Measurements from ENCODE around the gene CMC1.

Gene CMC1

DNA sequence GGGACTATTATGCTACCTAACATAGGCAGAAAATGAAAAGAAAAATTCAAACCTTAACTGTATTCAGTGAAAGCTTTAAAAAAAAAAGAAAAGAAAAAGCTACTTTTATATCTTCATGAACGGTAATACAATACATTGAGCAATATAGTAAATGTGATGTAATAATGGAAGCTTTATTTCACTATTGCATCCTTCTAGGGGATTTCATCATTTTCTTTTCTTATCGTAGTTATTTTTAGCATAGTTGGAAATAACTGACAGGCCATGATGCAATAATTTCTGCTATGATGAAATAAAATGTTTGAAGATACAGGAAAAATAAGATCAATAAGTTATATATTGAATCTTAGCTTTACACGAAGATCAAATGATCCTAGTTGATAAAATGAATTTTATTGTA is 66.8 kb downstream of the CMC1 start:
- no peak for DNase-seq

GRCh38 chr3:28315711-28316110 is 74.3 kb downstream of the CMC1 start:
- no peak for DNase-seq

DNA sequence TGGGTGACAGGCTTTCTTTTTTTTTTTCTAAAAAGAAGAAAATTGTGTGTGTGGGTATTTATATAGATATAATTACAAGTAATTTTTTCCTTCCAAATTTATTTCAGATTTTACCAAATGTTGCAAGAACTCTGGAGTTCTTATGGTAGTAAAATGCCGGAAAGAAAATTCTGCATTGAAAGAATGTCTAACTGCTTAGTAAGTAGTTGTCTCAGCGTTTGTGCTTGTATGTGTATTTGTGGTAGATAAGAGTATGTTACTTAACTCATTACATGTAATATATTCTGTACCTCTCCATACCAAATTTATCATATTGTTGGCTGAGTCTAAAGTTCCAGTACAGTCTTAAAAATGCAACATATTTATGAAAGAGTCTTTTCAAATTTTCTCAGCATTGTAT is 74.8 kb downstream of the CMC1 start:
- DNase-seq, result no peak

GRCh38 chr3:28317438-28318022 is 76.1 kb downstream of the CMC1 start:
- DNase-seq, result peak; percentile 18

GRCh38 chr3:28320981-28321380 is 79.6 kb downstream of the CMC1 start:
- DNase-seq, result no peak

DNA sequence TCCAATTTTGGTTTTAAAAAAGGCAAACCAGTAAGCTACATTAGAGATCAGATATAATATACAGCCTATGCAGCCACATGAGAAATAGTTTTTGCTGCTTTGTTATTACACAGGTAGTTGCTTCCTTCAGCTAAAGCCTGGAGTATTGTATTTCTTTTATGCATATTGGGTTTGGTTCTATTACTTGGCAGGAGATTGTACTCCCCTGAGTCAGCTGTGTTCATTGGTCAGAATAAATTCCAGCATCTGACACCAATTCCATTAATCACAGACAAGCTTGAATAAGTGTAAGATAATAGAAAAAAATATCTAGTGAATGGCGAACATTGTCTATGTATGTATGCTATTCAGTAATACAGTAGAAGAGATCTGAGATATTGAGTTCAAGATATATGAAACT is 81.0 kb downstream of the CMC1 start:
- no peak for DNase-seq

DNA sequence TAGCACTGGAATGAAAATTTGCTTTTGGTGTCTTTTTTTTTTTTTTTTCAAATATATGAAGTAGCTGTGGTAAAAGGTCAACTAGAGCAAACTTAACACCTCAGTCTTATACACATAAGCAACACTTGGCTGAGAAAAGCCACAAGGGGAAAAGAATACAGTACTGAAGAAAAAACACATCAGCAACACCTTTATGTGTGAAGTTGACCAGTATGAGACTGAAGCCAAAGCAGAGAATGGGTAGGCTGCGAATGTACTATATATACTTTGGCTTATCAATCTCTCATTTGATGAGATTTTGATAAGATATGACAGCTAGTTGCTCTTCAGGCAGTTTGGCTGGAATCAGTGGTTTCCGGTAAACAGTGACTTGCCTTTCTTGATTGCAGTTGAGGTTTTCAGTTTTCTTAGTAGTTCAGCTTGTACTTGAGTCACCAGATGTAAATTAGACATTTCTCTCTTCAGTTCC is 85.1 kb downstream of the CMC1 start:
- no peak for DNase-seq

DNA sequence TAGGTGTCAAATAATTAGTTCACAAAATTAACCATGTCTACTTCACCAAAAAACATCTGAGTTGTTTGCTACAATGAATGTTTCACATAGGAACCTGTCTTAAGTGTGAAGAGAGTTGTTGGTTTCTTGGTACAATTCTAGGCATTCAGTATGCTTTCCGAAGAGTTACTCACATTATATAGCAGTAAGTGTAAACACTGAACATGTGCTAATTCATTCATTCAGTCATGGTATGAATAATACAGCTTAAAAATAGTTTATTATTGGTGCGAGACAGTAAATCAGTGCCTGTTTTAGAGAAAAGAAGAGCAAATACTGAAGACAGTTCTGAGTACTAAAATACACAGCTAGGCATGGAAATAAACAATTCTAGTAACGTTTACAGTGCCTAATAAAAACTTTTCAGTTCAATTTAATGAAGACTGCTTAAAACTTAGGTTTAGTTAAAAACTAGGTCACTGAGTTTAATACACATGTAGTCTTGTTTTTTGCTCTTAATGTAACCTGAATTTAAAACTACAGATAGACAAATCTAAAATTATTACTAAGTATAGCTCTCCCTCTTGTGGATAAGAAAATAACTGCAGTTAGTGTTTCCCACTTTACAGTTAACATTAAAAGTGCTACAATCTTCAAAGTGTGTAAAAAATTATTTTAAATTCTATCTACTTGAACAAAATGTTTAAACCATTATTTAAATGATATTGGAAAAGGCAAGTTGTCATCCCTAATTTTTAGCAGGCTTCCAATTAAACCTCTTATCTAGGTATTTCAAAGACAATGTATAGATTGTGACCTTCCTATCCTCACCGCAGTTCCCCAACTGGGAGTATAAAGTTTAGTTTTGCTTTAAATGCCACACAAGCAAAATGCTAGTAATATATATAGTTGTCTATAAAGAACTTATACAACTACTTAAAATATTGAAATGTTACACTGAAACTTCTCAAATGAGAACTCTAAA is 87.1 kb downstream of the CMC1 start:
- DNase-seq, result no peak

- DNase-seq, result no peak
These were observed 93.1 kb downstream of the CMC1 start for GRCh38 chr3:28334552-28334951.

DNA sequence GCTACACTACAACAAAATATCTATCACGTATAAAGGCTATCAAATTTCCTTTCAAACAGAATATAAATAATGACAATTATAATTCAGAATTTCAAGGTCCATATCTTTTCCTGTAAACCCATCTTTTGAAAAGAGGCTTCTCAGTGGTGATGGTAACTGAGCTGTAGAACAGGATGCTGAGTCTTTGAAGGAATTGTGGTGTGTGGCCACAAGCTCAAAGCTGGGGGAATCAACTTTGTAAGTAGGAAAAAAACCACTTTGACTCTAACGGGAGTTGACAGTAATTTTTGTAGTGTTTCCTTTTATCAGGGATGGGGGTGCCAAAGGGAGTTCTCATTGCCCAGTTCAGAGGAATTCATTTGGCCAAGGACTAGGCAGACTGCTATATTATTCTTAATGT is 93.8 kb downstream of the CMC1 start:
- no peak for DNase-seq

DNA sequence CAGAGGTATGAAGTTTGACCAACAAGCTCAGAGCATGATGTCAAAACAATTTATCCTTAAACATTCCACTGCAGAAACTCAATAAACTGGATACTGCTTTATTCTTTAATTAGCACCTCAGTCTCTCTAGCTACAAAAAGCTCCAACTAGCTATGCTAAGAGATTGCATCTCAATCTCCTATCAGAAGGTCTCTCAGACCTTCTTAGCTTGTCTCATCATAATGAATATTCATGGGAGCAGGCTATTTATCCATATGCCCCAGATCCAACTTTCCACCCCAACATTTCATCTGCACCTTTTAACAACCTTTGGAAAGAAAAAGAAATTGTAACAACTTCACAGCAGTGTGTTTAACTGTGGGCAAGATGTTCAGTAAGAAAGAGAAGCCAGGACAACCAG is 95.8 kb downstream of the CMC1 start:
- DNase-seq, result no peak

GRCh38 chr3:28343144-28343543 is 101.7 kb downstream of the CMC1 start:
- no peak for DNase-seq

DNA sequence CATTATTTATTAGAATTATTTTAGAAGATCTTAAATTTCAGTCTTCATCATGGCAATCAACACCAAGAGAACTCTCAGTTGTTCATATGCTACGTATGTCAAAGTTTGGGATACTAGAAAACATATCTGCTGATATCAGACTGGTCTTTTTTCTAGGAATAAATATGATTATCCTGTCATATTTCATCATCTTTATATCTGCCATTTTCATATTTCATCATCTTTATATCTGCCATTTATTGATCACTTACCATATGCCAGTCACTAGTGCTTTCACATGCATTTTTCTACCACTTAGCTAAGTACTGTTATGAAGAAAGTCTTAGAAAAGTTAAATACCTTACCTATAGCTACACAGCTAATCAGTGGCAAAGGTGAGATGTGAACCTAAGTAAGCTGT is 104.3 kb downstream of the CMC1 start:
- no peak for DNase-seq

DNA sequence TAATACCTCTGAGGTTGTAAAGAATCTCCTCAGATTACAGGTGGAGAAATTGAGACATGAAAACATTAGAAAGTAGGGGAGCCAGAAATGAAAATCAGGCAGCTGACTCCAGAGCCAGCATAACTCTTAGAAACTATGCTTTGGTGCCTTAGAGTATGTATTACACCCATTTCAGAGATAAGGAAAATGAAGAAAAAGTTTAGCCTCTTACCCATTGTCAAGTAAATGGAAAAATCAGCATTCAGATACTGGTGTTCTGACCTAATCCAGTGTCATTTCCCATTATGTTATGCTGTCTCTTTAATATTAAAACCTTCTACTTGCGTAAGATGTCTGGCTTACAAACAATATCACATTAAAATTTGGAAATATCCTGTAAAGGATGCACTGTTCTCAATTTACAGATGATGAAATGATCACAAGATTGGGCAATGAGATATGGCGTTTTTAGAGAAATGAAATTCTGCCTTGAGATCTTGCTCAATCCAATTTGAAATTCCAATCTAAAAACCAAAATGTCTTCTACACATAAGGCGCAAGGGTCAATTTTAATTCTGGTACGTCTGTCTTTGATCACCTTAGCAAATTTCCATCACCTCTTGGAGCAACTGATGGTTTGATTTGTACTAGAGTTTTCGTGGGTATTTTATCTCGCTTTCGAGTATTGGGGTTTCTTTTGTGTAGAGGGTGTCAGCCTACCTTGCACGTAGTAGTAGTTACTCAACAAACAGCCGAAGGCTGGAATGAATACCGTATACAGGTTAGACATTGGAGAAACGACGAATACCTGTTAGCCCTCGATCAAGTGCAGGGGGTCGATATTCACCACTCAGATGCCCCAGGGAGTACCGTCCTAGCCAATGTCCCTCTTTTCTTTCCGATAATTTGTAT is 106.2 kb downstream of the CMC1 start:
- no peak for DNase-seq

DNA sequence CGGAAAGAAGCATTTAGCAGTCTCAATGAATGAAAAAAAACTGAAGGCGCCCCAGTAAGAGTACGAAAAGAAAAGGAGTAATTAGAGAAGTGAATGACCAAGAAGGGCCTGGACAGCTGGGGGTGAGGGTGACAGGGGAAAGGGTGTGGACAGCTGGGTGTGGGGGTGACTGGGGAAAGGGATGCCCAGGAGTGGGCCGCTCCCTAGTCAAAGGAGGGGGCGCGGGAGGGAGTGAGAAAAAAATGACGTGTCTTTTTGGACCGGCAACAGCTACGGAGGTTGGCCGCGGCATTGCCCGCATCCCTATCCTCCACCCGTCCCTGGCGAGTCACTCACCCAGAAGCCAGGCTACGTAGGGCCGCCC is 106.8 kb downstream of the CMC1 start:
- DNase-seq, result no peak

DNA sequence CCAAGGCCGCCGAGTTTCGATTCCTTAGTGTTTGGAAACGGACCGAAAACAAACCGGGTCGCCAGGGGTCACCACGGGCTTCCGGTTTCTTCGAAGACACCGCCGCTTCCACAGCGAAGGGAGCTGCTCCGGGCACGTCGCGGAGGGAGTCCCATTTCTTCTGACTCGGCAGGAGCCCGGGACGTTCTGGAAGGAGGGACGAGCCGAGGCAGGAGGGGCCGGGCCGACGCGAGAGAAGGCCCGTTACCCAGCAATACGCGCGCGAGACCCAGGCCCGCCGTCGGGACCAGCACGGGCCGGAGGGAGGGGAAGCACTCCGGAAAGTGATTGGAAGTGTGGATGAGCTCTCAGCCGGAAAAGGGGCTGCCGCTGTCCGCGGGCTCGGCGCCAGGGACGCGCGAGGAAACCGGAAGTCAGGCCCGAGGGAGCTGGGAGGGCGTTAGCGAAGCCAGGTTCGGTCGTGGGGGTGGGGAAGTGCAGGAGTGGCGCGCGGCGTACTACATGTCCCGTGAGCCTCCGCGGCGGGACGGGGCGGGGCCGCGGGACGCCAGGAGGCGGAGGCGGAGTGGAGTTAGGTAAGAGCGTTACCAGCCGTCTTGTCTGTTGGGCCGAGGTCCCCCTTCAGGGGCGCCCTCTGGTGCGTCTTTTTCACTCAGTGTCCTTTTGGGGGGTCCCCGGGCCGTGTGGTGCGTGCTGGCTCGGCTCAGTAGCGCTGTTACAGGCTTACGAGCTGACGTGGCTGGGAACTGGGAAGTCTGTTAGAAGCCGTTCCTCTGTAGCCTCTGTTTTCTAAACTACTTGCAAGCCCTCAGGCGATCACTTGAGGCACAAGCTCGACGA is 107.4 kb downstream of the CMC1 start, which contains the start of the genes AZI2 and ZCWPW2:
Gene AZI2 (minus strand): TSS at position 196 of the 840 bp plus-strand sequence. CDS start 8,207 bp downstream, outside the sequence.
Gene ZCWPW2 (plus strand): TSS at position 93 of the 840 bp plus-strand sequence. CDS start 64,348 bp downstream, outside the sequence.
- DNase-seq, result peak; percentile 94

DNA sequence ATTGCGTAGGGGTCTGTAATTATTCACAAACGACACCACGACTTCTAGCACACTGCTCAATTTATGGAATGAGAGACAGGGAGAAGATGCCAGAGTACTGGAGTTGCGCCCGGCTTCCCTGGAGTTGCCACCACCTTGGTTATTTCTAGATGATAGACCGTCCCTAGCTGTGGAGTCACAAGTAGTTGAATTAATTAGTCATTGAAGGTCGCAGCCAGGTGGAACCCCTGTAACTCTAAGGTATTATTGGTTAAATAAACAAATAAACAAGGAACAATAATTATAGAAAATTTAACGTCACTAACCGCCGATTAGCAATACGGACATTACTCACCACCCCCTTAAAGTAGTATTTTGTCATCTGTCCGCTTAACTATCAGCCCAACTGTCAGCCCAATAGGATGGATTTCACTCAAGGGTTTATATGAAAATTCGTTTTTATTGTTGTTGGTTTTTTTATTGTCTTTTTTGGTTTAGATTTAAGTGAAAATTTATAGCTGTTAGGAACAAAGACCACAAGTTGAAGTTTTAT is 108.1 kb downstream of the CMC1 start:
- no peak for DNase-seq
